PC-3 (cell line): ENCODE data around the gene DTD1.

ENCODE experiments used
- EZH2 ChIP-seq: fragments of 300-600 bp; sonication (generic); IDR thresholded peaks from one replicate; pipeline ENCODE4 v1.6.1; 2017; ENCODE audit warnings: antibody characterized with exemption, mild to moderate bottlenecking, low read length; ENCODE audit not compliant: unreplicated experiment
- TF ChIP-seq, protein P1 (sequence below): fragments of 300-600 bp; sonication (generic); conservative IDR thresholded peaks from 2 replicates; pipeline ENCODE4 v1.5.1; 2017; ENCODE audit warnings: antibody characterized with exemption, low read depth, mild to moderate bottlenecking, low read length

DNA sequence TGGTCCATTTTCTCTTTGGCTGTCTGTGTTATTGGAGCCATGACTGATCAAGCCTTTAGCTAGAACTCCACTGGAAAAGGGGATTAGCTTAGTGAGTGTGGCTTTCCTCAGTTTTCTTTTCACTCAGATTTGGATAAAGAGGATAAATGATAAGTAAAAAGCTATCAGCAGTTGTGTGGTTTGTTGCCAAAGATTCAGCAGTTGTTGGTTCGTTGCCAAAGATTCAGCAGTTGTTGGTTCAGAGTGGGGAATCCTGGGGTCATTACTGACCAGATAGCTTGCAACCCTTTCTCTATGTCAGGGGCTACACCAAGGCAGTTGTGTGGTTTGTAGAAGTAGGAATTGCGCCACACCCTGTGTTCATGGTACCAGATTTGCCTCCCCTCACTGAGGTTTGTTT, 118.1 kb downstream of the DTD1 start:
- TF ChIP-seq, protein P1, sequence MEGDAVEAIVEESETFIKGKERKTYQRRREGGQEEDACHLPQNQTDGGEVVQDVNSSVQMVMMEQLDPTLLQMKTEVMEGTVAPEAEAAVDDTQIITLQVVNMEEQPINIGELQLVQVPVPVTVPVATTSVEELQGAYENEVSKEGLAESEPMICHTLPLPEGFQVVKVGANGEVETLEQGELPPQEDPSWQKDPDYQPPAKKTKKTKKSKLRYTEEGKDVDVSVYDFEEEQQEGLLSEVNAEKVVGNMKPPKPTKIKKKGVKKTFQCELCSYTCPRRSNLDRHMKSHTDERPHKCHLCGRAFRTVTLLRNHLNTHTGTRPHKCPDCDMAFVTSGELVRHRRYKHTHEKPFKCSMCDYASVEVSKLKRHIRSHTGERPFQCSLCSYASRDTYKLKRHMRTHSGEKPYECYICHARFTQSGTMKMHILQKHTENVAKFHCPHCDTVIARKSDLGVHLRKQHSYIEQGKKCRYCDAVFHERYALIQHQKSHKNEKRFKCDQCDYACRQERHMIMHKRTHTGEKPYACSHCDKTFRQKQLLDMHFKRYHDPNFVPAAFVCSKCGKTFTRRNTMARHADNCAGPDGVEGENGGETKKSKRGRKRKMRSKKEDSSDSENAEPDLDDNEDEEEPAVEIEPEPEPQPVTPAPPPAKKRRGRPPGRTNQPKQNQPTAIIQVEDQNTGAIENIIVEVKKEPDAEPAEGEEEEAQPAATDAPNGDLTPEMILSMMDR: no peak
- no peak for TF ChIP-seq EZH2
